Rectal smooth muscle tissue (tissue), 1 donor: ENCODE data around the gene SMIM24.

Source experiments
- H3K27ac ChIP-seq: one replicate; pipeline ENCODE4 v1.7.0; 2013; ENCODE audit warnings: low read depth, low read length, inconsistent platforms
- H3K27me3 ChIP-seq: one replicate; pipeline ENCODE4 v1.7.0; 2013; ENCODE audit warnings: low read length; ENCODE audit not compliant: control insufficient read depth, insufficient read depth
- H3K36me3 ChIP-seq: one replicate; pipeline ENCODE4 v1.7.0; 2013; ENCODE audit warnings: low read length; ENCODE audit not compliant: control insufficient read depth, insufficient read depth
- H3K4me1 ChIP-seq: one replicate; pipeline ENCODE4 v1.7.0; 2013; ENCODE audit warnings: low read length; ENCODE audit not compliant: control insufficient read depth, insufficient read depth
- H3K4me3 ChIP-seq: one replicate; pipeline ENCODE4 v1.7.0; 2013; ENCODE audit warnings: low read length
- H3K9ac ChIP-seq: one replicate; pipeline ENCODE4 v1.7.0; 2013; ENCODE audit warnings: low read length

SMIM24 gene

DNA sequence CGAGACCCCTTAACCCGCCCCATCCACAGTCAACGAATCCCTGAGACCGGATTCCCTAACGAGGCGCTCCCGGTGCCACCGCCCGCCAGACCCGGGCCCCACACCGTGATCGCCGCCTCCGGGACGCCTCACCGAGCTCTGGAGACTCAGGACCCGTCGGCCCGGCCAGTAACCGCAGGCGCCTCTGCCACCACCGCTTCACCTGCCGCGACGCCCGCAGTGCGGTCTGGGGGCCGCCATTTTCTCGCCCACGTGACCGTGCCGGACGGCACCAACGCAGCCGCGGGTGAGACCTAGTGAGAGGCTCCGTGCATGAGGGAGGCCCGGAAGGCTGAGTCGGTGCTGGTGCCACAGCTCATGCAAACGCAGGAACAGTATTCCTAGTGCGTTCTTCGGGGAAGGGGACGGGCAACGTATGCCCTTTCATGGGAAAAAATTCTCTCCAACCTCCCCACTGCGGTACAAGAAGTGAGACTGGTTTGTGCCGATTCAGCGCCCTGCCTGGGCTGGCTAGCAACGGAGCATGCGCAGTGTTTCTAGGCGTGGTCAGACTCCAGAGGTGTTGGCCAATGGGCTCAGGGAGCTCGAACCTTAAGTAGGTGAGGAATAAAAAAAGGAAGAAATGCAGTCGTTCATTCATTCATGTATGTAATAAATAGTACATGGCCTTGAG, 20.2 kb upstream of the SMIM24 start, which contains the start of gene DOHH:
DOHH (minus strand) TSS at position 246 of the 673 bp plus-strand sequence. CDS start 3,860 bp downstream, outside the sequence.
- Histone ChIP-seq H3K36me3 (no peaks in the 10 kb centered on the region), H3K9ac (peak within 1 kb of the TSS; percentile 88), H3K4me3 (peak within 1 kb of the TSS; percentile 91), H3K27ac (peak within 1 kb of the TSS; percentile 96), H3K4me1 (peaks cover 6% of the 10 kb centered on the region), H3K27me3 (no peaks in the 10 kb centered on the region)

DNA sequence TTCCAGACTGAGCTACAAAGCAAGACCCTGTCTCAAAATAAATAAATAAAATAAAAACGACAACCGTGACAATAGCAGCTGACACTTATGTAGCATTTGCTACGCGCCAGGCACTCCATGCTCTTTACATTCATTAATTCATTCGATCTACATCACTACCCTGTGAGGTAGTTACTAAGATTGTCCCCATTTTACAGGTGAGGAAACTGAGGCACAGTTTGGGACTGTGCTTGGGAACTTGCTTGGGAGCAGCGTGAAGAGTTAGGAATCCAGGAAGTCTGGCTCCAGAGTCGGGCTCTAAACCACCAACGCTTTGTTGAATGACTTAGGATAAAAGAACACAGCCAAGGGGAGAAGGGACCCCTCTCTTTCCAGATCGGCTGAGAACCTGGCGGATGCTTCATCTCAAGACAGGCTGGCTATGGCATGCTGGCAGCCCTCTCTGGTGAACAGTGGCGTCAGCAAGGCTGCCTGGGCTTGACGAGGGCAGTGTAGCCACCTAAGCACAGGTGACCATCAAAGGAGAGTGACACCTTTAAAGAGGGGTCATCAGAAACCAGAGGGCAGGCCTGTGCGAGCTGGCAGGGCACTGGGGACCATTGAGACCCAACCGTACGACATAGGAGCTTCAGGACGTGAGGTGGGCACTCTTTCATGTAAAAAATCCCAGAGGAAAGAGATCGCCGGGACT, 19.6 kb upstream of the SMIM24 start:
- peaks cover 4% of the 10 kb centered on the region for H3K36me3 ChIP-seq
- H3K9ac ChIP-seq = peak overlapping the region; percentile 66
- peak overlapping the region; percentile 96 for H3K27ac ChIP-seq
- H3K4me1 ChIP-seq = peaks cover 6% of the 10 kb centered on the region
- no peaks in the 10 kb centered on the region for H3K27me3 ChIP-seq
- H3K4me3 ChIP-seq = peak overlapping the region; percentile 91

DNA sequence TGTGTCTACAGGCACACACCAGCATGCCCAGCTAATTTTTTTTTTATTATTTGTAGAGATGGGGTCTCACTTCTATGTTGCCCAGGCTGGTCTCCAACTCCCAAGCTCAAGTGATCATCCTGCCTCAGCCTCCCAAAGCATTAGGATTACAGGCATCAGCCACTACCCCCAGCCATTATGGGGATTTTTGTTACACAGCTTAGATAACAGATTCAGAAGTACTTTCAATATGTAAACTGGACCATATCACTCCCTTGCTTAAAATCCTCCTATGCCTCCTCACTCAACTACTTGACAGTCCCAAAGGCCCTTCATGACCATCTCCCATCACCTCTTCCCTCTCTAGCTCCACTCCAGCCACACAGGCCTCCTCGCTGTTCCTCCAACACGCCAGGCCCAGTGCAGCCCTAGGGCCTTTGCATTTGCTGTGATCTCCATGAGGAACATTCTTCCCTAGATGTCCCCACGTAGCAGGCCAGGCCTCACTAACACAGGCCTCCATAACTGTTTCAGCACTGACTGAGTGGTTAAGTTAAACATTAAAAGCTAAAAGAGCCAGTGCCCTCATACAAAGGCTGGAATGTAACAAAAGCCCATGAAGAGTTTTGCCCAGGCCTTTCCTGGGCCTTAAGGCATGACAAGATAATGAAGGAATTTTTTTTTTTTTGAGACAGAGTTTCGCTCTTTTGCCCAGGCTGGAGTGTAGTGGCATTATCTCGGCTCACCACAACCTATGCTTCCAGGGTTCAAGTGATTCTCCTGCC, 17.6 kb upstream of the SMIM24 start:
- Histone ChIP-seq H3K27ac (no peak overlapping the region), H3K27me3 (no peaks in the 10 kb centered on the region), H3K4me1 (peaks cover 6% of the 10 kb centered on the region), H3K36me3 (peaks cover 8% of the 10 kb centered on the region), H3K9ac (no peak overlapping the region), H3K4me3 (no peak overlapping the region)

GRCh38 chr19:3496392-3497273, 16.3 kb upstream of the SMIM24 start:
- H3K4me1 ChIP-seq = peaks cover 6% of the 10 kb centered on the region
- peaks cover 10% of the 10 kb centered on the region for H3K36me3 ChIP-seq
- H3K9ac ChIP-seq = no peak overlapping the region
- no peaks in the 10 kb centered on the region for H3K27me3 ChIP-seq
- H3K27ac ChIP-seq = no peak overlapping the region
- H3K4me3 ChIP-seq = no peak overlapping the region

DNA sequence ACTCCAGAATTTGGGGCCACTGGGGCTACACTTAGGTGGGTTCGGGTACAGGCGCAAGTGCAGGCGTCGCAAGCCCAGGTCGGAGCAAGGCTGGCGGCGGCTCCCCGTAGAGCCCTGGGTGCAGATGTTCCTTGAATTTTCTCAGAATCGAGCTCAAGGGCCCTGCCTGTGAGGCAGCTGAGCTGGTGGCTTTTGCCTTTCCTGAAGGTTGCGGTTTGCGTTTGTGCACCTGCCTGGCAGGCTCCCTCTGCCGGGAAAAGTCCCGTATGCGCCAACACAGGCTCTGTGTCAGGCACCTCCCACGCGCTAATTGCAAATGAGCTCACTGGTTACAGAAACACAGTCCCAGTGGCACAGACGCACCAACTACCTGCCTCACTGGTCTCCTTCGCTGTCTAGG, 14.2 kb upstream of the SMIM24 start:
- Histone ChIP-seq H3K9ac (no peak overlapping the region), H3K27me3 (no peaks in the 10 kb centered on the region), H3K27ac (no peak overlapping the region), H3K4me1 (no peaks in the 10 kb centered on the region), H3K4me3 (no peak overlapping the region), H3K36me3 (peaks cover 10% of the 10 kb centered on the region)

- Histone ChIP-seq H3K36me3 (peaks cover 10% of the 10 kb centered on the region), H3K9ac (no peak overlapping the region), H3K4me3 (no peak overlapping the region), H3K4me1 (no peaks in the 10 kb centered on the region), H3K27me3 (no peaks in the 10 kb centered on the region), H3K27ac (no peak overlapping the region)
Measured at GRCh38 chr19:3494051-3494450, 13.7 kb upstream of the SMIM24 start.

DNA sequence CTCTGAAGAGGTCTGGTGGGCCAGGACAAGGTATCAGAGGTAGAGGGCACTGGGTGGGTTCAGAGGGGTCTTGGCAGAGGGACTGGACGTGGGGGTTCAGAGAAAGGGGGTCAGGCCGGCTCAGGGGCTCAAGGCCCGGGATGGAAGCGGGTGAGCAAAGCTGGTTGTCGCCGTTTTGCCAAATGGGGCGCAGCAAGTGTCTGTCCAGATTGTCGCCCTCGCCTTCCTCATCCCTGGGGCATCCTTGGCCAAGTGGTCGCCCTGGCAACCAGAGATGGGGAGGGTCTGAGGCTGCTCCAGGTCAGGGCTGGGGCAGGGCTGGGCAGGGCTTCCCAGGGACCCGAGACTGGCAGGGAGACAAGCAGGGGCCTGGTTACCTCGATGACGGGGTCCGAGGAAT, 13.3 kb upstream of the SMIM24 start:
- no peaks in the 10 kb centered on the region for H3K27me3 ChIP-seq
- H3K27ac ChIP-seq = no peak overlapping the region
- no peaks in the 10 kb centered on the region for H3K4me1 ChIP-seq
- no peak overlapping the region for H3K9ac ChIP-seq
- peaks cover 10% of the 10 kb centered on the region for H3K36me3 ChIP-seq
- no peak overlapping the region for H3K4me3 ChIP-seq

GRCh38 chr19:3492919-3493318, 12.6 kb upstream of the SMIM24 start:
- H3K9ac ChIP-seq = no peak overlapping the region
- no peak overlapping the region for H3K27ac ChIP-seq
- no peaks in the 10 kb centered on the region for H3K4me1 ChIP-seq
- no peak overlapping the region for H3K4me3 ChIP-seq
- H3K36me3 ChIP-seq = peaks cover 10% of the 10 kb centered on the region
- H3K27me3 ChIP-seq = no peaks in the 10 kb centered on the region

GRCh38 chr19:3492131-3492839, 12.0 kb upstream of the SMIM24 start:
- H3K36me3 ChIP-seq = peaks cover 10% of the 10 kb centered on the region

DNA sequence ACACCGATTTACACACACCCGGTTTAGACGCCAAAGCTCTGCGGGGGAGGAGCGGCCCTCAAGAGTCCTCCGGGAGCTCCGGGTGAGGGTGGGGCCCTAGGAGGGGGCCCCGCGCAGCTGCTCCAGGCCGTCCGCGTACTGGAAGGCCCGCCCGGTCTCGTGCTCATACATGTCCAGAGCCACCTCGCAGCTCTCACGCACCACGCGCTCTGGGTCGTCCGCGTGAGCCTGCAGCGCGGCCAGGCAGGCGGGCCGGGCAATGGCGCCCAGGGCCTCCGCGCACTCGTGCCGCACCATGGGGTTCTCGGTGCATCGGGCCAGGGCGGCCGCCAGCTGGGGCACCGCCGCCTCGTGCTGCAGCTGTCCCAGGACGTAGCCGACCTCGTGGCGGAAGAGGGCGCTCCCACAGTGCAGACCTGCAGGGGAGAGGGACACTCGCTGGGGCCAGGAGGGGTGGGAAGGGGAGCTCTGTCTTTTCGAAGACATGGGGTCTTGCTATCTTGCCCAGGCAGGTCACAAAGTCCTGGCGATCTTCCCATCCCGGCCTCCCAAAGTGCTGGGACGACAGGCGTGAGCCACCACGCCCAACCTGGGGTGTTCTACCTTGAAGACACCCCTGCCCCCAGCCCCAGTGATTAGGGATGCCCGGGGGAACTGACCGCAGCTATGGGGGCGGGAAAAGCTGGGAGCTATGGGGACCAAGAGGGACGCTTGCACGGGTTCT, 11.2 kb upstream of the SMIM24 start:
- Histone ChIP-seq H3K36me3 (peaks cover 10% of the 10 kb centered on the region), H3K4me3 (no peak overlapping the region), H3K27me3 (no peaks in the 10 kb centered on the region), H3K9ac (no peak overlapping the region), H3K27ac (no peak overlapping the region), H3K4me1 (no peaks in the 10 kb centered on the region)

More at GRCh38 chr19:3492131-3492839, 12.0 kb upstream of the SMIM24 start:
- Histone ChIP-seq H3K9ac (no peak overlapping the region), H3K4me3 (no peak overlapping the region), H3K27me3 (no peaks in the 10 kb centered on the region), H3K27ac (no peak overlapping the region), H3K4me1 (no peaks in the 10 kb centered on the region)

- Histone ChIP-seq H3K36me3 (no peaks in the 10 kb centered on the region), H3K9ac (no peak within 1 kb of the TSS), H3K4me3 (peak within 1 kb of the TSS; percentile 44), H3K4me1 (no peaks in the 10 kb centered on the region), H3K27me3 (peaks cover 5% of the 10 kb centered on the region), H3K27ac (no peak within 1 kb of the TSS)
Measured at GRCh38 chr19:3483226-3483628, 2.9 kb upstream of the SMIM24 start, which contains the start of gene SMIM44. SMIM44 (minus strand) TSS chr19:3483441; CDS start chr19:3483403, 38 bp downstream.
